Measurements from ENCODE around the gene GCC1. TPM values are rescaled to one million over a fixed set of nuclear protein-coding genes. Genes with fewer than 3 reads are reported as not detected.
"Not testable (repeated sequence)": the region's sequence is repeated elsewhere in the genome, so short reads cannot be mapped to it uniquely, and the experiment has no call there.

The GCC1 gene
- polyA plus RNA-seq, 4 donors = 10.0 to 15.8 (median 15.1) TPM

- DNase-seq (ENCODE audit: low read depth in 4 of 4, low spot score in 3 of 4) = not testable (repeated sequence)
These were observed 44.9 kb downstream of the GCC1 start for GRCh38 chr7:127540461-127540860.

- DNase-seq (ENCODE audit: low read depth in 4 of 4, low spot score in 3 of 4) = no peak
These were observed 46.3 kb downstream of the GCC1 start for GRCh38 chr7:127539116-127539515.

GRCh38 chr7:127536741-127537140 lies 48.7 kb downstream of the GCC1 start:
- peak in 1 of 4 donors; percentile 5 for DNase-seq (ENCODE audit: low read depth in 4 of 4, low spot score in 3 of 4)

GRCh38 chr7:127536394-127536691 lies 49.1 kb downstream of the GCC1 start:
- no peak for DNase-seq (ENCODE audit: low read depth in 4 of 4, low spot score in 3 of 4)

- DNase-seq (ENCODE audit: low read depth in 4 of 4, low spot score in 3 of 4) = no peak
These were observed 49.6 kb downstream of the GCC1 start for GRCh38 chr7:127535546-127536393.

- DNase-seq (ENCODE audit: low read depth in 4 of 4, low spot score in 3 of 4) = no peak
These were observed 50.8 kb downstream of the GCC1 start for GRCh38 chr7:127534636-127535035.

- no peak for DNase-seq (ENCODE audit: low read depth in 4 of 4, low spot score in 3 of 4)
These were observed 52.7 kb downstream of the GCC1 start for GRCh38 chr7:127532736-127533135.

- no peak for DNase-seq (ENCODE audit: low read depth in 4 of 4, low spot score in 3 of 4)
These were observed 53.2 kb downstream of the GCC1 start for GRCh38 chr7:127532151-127532550.

Other genes starting within 250 kb of the GCC1 start
- gene ZNF800, start 192.9 kb downstream of the GCC1 start, polyA plus RNA-seq (ENCODE audit: insufficient read length in 4 of 4) = 10 to 100 TPM; 19.2 to 24.2 (median 22.4) TPM
- gene ARF5, start 2.8 kb upstream of the GCC1 start, polyA plus RNA-seq (ENCODE audit: insufficient read length in 4 of 4) = 100 to 1,000 TPM; 158 to 206 (median 185) TPM
- under 1 TPM in 3 of 4 donors, not detected in 1; 0.19 to 0.70 (median 0.30) TPM for gene FSCN3, start 8.1 kb upstream of the GCC1 start, polyA plus RNA-seq (ENCODE audit: insufficient read length in 4 of 4)
- not detected for gene PAX4, start 32.5 kb upstream of the GCC1 start, polyA plus RNA-seq (ENCODE audit: insufficient read length in 4 of 4)
- 100 to 1,000 TPM; 129 to 161 (median 145) TPM for gene SND1, start 66.6 kb upstream of the GCC1 start, polyA plus RNA-seq (ENCODE audit: insufficient read length in 4 of 4)

Measured in left renal pelvis (tissue), 4 donors.